Activated naive CD8-positive, alpha-beta T cell treated with anti-CD3 and anti-CD28 coated beads for 36 hours (primary cell): ENCODE results near the gene ACOX2. TPM values are rescaled to one million over a fixed set of nuclear protein-coding genes. Genes with fewer than 3 reads are reported as not detected.

Experiments used
- DNase-seq: peaks from one replicate; pipeline ENCODE4 v3.0.0; 2021
- H3K27ac Mint-ChIP-seq: one replicate; pipeline ENCODE4 v1.8.0; 2022; ENCODE audit warnings: mild to moderate bottlenecking, moderate library complexity, mixed read lengths
- H3K27me3 Mint-ChIP-seq: one replicate; pipeline ENCODE4 v1.8.0; 2022; ENCODE audit warnings: mild to moderate bottlenecking, mixed read lengths
- H3K36me3 Mint-ChIP-seq: one replicate; pipeline ENCODE4 v1.8.0; 2021; ENCODE audit warnings: mild to moderate bottlenecking, mixed read lengths
- H3K4me1 Mint-ChIP-seq: one replicate; pipeline ENCODE4 v1.8.0; 2021; ENCODE audit warnings: mixed read lengths
- H3K4me3 Mint-ChIP-seq: one replicate; pipeline ENCODE4 v1.8.0; 2022; ENCODE audit warnings: mild to moderate bottlenecking, moderate library complexity, mixed read lengths
- H3K9me3 Mint-ChIP-seq: one replicate; pipeline ENCODE4 v1.8.0; 2022; ENCODE audit warnings: mixed read lengths
- total RNA-seq, 2 experiments: library from RNA; stranded (reverse); gene quantifications; one replicate each; pipeline ENCODE4 v1.2.3, GENCODE V29; 2021

The ACOX2 gene
- not detected for total RNA-seq

DNA sequence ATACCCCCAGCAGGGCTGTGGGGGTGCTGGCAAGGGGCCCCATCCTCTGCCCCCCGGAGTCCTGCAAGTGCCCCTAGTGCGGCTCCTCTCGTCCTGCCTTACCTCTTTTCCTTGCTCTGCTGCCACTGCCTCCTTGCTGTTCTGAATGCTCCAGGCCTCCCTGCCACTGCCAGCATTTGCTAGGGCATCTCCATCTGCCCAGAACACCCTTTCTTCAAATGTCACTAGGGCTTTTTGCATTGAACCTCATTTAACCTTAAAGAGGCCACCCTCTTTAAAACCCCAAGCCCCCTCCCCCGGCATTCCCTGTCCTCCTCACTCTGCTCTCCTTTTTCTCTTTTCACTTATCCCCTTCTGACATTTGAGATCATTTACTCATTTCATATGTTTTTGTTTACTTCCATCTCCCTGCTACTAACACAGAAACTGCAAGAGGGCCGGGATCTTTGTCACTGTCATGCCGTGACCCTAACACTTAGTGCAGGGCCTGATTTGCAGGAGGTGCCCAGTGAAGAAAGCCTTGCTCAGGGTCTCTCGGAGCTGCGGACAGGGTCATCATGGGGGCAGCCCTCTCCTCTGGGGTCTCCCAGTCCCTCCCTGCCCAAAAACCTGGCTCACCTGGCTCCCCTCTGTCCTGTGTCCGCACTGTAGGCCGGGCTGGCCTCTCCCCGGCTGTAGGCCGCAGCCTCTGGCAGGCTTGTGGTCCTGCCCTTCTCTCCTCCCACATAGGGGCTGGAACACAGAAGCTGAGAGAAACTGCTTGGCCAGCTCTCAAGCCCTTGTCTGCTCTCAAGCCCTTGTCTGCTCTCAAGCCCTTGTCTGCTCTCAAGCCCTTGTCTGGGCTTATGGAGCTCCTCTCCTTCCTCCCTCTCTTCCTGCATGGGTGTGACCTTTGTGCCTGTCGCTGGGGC lies at the start of gene ACOX2:
TSS of gene ACOX2 (minus strand) at position 690 of the 911 bp plus-strand sequence. CDS start 2,084 bp downstream, outside the sequence.
- no peak within 1 kb of the TSS for H3K27ac Mint-ChIP-seq

DNA sequence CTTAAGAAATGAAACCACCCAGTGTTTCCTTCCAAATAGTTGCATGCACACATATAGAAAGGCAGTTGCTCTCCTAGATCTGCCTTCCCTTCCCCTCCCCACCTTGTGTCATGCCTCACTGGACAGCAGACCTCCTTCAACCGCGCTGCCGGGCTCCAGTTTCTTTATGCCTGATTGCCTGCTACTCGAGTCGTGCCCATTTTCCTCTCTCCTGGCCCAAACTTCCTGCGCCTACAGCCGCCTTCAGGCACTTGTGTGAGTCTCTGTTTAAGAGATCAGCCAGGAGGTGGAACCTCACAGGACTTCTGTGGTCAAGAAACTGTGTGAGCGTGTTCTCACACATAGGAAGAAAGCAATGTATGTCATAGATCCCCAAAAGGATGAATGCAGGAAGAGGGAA lies 49.0 kb upstream of the ACOX2 start:
- peaks cover 62% of the 10 kb centered on the region for H3K27me3 Mint-ChIP-seq

More for the DNA sequence above, at the start of gene ACOX2:
- Mint-ChIP-seq H3K27me3 (no peaks in the 10 kb centered on the region), H3K9me3 (no peaks in the 10 kb centered on the region), H3K4me1 (peaks cover 14% of the 10 kb centered on the region), H3K36me3 (no peaks in the 10 kb centered on the region), H3K4me3 (no peak within 1 kb of the TSS)
- DNase-seq, result no peak

DNA sequence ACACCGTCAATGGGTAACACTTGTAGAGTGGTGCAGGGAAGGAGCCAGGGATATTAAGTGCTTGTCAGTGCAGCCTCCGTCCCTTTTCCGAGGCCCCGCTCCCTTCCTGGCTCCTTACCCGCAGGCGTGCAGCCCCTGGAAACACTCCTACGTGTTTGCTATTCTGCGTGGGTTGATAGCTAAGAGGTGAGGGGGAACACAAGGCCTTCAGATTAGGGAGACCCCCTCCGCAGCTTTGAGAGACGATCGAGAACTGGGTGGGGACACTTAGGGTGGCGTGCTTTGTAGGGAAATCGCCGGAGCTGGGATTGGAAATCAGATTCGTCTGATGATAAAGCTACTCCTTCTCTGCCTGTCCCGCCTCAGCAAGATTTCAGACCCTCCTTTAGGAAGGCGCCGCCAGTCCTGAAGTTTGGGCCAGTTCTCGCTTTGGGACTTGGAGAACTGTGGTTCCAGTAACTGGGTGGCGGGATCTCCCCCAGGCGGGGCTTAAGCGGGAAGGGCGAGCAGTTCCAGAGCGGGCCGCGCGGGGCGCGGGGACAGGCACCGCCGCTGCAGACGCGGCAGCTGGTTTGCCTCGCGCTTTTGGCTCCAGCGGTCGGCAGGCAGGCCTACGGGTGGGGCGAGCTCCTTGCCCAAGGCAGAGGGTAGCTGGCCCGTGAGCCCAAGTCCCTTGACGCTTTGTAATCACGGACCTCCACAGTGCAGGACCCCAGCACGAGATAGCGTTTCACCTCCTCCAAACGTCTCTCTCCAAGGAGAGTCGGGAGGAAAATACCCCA lies 48.2 kb upstream of the ACOX2 start:
- Mint-ChIP-seq H3K27me3 (peaks cover 61% of the 10 kb centered on the region), H3K27ac (peak overlapping the region; percentile 22), H3K9me3 (peaks cover 2% of the 10 kb centered on the region), H3K36me3 (peaks cover 4% of the 10 kb centered on the region), H3K4me1 (peaks cover 21% of the 10 kb centered on the region), H3K4me3 (peak overlapping the region; percentile 76)
- peak; percentile 67 for DNase-seq

More for the DNA sequence above, 49.0 kb upstream of the ACOX2 start:
- Mint-ChIP-seq H3K27ac (no peak overlapping the region), H3K4me3 (peak overlapping the region; percentile 76), H3K9me3 (peaks cover 2% of the 10 kb centered on the region), H3K36me3 (peaks cover 4% of the 10 kb centered on the region), H3K4me1 (peaks cover 21% of the 10 kb centered on the region)
- no peak for DNase-seq

DNA sequence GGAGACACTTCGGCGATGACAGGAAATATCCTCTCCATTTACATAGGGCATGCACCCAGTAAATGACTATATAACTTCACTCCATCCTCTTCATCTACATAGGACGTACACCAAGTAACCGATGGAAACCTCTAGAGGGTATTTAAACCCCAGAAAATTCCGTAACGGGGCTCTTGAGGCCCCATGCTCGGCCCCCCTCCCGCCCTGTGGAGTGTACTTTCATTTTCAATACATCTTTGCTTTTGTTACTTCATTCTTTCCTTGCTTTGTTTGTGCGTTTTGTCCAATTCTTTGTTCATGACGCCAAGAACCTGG lies 47.7 kb upstream of the ACOX2 start:
- peaks cover 21% of the 10 kb centered on the region for H3K4me1 Mint-ChIP-seq
- peaks cover 58% of the 10 kb centered on the region for H3K27me3 Mint-ChIP-seq
- H3K27ac Mint-ChIP-seq, result no peak overlapping the region
- peak overlapping the region; percentile 76 for H3K4me3 Mint-ChIP-seq
- H3K9me3 Mint-ChIP-seq, result peaks cover 2% of the 10 kb centered on the region
- peak; percentile 16 for DNase-seq
- H3K36me3 Mint-ChIP-seq, result peaks cover 4% of the 10 kb centered on the region

DNA sequence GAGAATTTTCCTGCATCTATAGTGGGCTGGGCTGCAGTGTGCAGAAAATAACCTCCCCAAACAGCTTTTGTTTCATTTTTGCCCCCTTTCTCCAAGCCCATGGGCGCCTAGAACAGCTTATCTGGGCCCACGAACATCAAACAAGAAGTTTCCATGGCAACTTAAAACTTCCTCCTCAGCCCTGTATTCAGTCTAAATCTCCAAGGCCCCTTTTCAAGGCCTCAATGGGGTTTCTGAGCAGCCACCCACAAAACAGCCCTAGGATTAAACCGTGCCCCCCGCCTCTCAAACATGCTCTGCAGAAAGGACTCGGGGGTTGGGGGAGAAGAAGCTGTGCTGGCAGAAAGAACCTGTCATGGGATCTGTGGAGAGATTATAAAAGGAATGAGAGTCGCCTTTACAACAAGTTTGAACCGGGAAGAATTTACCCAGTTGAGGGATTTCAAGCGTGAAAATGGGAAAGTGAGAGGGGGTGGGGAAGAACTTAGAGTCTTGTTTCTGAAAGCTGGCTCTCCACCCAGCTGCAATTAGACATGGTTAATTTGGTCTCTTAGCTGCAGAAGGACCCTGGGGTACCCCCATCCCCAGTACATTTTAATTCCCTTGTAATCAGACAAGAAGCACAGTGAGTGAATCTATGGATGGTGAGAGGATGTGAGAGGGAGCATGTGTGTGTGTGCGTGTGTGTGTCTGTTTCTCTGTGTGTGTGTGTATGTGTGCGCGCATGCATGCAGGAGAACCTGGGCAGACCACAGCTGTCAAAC lies 44.5 kb upstream of the ACOX2 start:
- Mint-ChIP-seq H3K9me3 (peaks cover 2% of the 10 kb centered on the region), H3K36me3 (peaks cover 4% of the 10 kb centered on the region), H3K4me3 (no peak overlapping the region), H3K27me3 (peaks cover 40% of the 10 kb centered on the region), H3K27ac (no peak overlapping the region), H3K4me1 (peaks cover 20% of the 10 kb centered on the region)
- DNase-seq, result no peak

DNA sequence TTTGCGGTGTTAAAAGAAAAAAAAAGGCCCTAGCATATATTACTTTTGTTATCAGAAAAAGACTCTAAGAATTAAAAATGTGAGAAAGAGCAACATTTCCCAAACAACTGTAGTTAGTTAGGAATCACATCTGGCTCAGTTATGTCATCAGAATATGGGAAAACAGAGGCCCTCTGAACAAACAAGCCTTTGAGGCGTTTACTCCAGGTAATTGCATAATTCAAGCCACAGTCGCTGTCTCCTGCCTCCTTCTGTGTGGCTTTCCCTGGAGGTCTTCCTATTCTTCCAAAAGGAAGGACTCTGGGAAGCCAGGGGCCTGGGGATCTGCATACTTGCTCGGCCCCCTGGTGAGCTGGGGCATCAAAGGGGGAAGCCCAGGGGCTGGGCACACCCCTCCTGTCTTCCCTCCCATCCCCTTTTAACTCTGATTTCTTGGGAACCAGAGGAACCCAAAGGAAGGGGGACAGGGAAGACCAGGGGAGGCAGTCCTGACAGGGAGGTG lies 43.9 kb upstream of the ACOX2 start:
- peaks cover 33% of the 10 kb centered on the region for H3K27me3 Mint-ChIP-seq
- H3K4me3 Mint-ChIP-seq, result no peak overlapping the region
- DNase-seq, result no peak
- peaks cover 15% of the 10 kb centered on the region for H3K4me1 Mint-ChIP-seq
- H3K36me3 Mint-ChIP-seq, result peaks cover under 1% of the 10 kb centered on the region
- no peak overlapping the region for H3K27ac Mint-ChIP-seq
- H3K9me3 Mint-ChIP-seq, result no peaks in the 10 kb centered on the region

DNA sequence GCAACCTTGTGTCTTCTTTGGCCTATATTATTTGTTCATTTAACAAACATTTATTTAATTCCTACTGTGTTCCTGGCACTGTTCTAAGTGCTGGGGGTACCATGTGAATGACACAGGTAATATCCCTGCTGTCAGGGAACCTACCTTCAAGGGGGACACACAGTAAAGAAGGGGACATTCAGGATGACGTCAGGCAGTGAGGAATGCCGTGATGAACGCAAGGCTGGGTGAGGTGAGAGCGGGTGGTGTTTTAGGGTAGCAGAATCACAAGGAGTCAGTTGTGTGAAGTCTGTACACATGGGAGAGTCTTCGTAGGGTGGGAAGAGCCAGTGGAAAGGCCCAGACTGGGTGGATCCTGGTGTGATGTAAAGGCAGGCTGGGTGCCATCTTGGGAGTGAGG lies 41.9 kb upstream of the ACOX2 start:
- H3K27ac Mint-ChIP-seq, result no peak overlapping the region
- H3K4me3 Mint-ChIP-seq, result no peak overlapping the region
- no peaks in the 10 kb centered on the region for H3K9me3 Mint-ChIP-seq
- no peak for DNase-seq
- peaks cover 7% of the 10 kb centered on the region for H3K4me1 Mint-ChIP-seq
- H3K36me3 Mint-ChIP-seq, result no peaks in the 10 kb centered on the region
- peaks cover 13% of the 10 kb centered on the region for H3K27me3 Mint-ChIP-seq

DNA sequence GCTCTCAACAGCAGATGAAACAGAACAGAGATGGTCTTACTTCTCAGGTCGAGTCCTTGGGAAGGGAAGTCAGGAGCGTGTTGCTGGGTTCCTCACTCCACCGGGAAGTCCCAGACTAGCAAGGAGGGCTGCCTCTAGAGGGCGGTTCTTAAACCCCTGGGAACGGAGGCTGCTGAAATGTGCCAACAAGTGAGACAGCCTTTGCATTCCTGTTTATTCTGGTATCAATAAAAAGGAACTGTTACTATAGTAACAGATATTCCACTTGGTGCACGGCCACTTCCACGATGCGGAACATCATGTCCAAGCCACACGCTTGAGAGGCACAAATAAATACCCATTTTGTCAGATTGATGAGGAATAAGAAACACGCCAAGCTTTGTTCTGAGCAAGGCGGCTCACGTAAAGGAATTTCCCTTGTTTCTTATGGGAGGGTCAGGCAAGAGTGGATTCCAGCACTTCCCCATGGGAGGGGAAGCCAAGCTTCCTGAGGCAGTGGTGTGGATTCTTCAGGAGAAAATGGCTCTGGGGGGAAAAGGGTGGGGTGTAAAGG lies 40.4 kb upstream of the ACOX2 start, which contains the start of gene FAM107A:
TSS of gene FAM107A (minus strand) at position 123 of the 553 bp plus-strand sequence. CDS start 7,531 bp downstream, outside the sequence.
- no peak within 1 kb of the TSS for H3K27ac Mint-ChIP-seq
- no peak within 1 kb of the TSS for H3K4me3 Mint-ChIP-seq
- no peaks in the 10 kb centered on the region for H3K36me3 Mint-ChIP-seq
- peaks cover 7% of the 10 kb centered on the region for H3K27me3 Mint-ChIP-seq
- no peaks in the 10 kb centered on the region for H3K9me3 Mint-ChIP-seq
- peaks cover 7% of the 10 kb centered on the region for H3K4me1 Mint-ChIP-seq
- DNase-seq, result no peak

DNA sequence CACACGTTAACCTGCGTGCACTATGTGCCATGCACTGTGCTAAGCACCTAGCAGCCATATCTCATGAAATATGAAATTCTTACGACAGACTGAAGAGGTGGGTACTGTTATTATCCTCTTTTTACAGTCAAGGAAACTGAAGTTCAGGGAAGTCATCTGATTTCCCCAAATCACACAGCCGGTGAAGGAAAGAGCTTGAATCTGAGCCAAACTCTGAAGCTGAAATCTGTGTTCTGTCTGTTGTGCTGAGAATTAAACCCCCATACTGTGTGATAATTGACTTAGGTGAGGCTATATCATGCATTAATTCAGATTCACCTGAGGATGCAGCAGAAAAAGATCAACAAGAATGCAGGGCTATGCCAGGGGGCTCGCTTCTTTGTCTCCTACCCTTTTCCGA lies 39.7 kb upstream of the ACOX2 start:
- H3K27me3 Mint-ChIP-seq, result peaks cover 1% of the 10 kb centered on the region
- peaks cover 5% of the 10 kb centered on the region for H3K4me1 Mint-ChIP-seq
- no peak overlapping the region for H3K4me3 Mint-ChIP-seq
- no peaks in the 10 kb centered on the region for H3K9me3 Mint-ChIP-seq
- no peaks in the 10 kb centered on the region for H3K36me3 Mint-ChIP-seq
- no peak overlapping the region for H3K27ac Mint-ChIP-seq
- DNase-seq, result no peak

DNA sequence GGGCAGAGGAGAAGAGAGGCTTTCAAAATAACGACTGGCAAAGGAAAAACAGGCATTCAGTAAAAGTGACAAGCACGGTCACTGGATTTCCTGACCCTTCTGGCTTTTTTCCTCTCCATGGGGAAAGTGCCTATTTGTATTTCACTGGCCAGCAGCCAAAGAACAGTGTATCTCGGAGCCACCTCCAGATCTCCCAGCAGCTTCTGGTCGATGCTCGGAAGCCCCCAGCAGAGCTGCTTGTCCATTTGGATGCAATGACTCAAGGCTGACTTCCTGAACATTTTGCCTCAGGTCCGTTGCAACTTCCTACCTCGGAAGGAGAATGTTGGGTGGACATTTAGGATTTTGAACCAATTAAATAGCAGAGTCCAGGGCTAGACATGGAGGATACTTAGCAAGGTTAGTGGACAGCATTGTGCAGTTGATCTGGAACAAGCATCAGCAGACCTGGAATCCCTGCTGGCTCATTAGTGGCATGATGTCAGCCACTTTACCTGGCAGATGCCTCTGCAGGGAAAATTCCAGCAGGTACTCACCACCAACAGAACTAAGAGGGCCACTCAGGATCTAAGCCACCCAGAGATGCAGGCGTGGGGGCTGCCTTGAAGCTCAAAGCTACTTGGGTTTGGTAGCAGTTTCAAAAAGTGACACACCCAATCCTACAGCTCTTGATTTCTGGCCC lies 39.1 kb upstream of the ACOX2 start:
- Mint-ChIP-seq H3K4me3 (no peak overlapping the region), H3K9me3 (no peaks in the 10 kb centered on the region), H3K4me1 (no peaks in the 10 kb centered on the region), H3K36me3 (no peaks in the 10 kb centered on the region), H3K27me3 (no peaks in the 10 kb centered on the region), H3K27ac (no peak overlapping the region)
- DNase-seq, result no peak

DNA sequence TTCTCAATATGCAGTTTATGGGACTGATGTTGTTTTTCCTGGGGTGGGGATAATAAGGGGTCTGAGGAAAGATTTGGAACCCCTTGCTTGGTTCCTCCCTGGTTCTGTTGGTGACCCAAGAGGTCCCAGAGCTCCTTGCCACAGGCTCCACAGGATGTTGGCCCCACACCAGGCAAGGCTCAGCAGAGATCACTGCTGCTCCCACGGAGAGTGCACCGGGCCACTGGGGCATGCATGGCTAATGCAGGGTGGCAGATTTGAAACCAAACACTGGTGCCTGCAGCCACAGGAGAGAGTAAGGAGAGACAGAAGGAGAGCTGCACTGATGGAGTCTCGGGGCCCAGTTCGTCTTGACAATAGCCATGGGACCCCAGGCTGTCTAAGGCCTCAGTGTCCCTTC lies 37.7 kb upstream of the ACOX2 start:
- Mint-ChIP-seq H3K4me1 (no peaks in the 10 kb centered on the region), H3K27me3 (no peaks in the 10 kb centered on the region), H3K27ac (no peak overlapping the region), H3K36me3 (no peaks in the 10 kb centered on the region), H3K4me3 (no peak overlapping the region), H3K9me3 (no peaks in the 10 kb centered on the region)
- no peak for DNase-seq

DNA sequence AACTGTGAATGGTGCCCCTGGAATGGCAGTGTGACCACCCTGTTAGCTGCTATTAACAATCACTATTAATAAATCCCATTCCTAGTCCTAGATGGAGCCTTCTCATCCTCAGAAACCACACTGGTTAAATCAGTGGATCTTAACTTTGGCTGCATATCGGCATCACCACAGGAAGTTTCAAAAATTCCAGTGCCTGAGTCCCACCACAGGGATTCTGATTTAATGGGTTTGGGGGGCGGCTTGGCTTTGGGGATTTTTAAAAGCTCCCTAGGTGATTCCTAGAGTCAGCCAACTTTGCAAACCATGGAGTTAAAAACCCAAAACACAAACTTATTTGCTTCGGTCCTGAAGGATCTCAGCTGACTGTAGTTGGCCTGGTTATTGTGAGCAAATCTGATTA lies 37.1 kb upstream of the ACOX2 start:
- Mint-ChIP-seq H3K27me3 (no peaks in the 10 kb centered on the region), H3K4me1 (no peaks in the 10 kb centered on the region), H3K9me3 (no peaks in the 10 kb centered on the region), H3K4me3 (no peak overlapping the region), H3K27ac (no peak overlapping the region), H3K36me3 (no peaks in the 10 kb centered on the region)
- no peak for DNase-seq

DNA sequence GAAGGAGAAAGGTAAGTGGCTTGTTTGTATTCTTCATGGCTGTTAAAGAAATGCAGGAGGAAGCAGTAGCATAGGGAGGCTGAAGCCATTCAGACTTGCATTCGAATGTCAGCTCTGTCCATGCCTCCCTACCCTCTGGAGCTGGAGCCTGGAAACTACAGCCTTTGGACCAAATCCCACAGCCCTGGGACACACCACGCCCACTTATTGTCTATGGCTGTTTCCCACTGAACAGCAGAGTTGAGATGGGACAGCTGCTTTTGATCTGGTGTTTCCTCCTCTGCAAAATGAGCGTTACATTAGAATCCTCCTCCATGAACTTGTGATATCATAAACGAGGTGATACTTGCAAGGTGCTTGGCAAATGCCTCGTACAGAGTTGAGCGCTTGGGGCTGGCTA lies 36.6 kb upstream of the ACOX2 start:
- Mint-ChIP-seq H3K27ac (no peak overlapping the region), H3K27me3 (no peaks in the 10 kb centered on the region), H3K36me3 (no peaks in the 10 kb centered on the region), H3K4me1 (peaks cover 4% of the 10 kb centered on the region), H3K9me3 (no peaks in the 10 kb centered on the region), H3K4me3 (no peak overlapping the region)
- no peak for DNase-seq

DNA sequence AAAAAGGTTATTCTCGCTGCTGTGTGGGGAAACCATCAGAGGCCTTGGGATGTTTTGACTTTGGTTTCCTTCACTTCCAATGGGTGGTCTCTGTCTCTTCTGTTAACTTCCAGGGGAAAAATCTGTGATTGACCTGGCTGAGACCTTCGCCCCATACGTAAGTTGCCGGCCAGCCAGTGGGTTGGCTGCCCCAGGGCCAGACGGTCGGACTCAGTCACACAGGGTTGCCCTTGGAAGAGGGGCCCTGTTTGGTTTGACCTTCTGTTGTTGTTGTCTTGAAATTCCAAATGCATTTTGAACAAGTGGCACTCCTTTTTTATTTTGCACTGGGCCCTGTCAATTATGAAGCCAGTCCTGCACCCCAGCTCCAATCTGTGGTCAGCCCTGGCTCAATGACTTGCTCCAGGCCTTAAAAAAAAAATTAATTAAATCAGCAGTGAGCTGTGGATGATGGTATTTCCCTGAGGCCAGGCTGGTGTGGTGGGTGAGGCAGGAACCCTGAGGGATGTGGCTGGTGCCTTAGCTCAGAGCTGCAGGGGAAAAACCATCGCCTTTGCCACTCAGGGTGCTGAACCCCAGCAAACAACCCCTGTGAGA lies 35.7 kb upstream of the ACOX2 start:
- Mint-ChIP-seq H3K27ac (no peak overlapping the region), H3K36me3 (no peaks in the 10 kb centered on the region), H3K4me1 (peaks cover 5% of the 10 kb centered on the region), H3K4me3 (no peak overlapping the region), H3K27me3 (no peaks in the 10 kb centered on the region), H3K9me3 (no peaks in the 10 kb centered on the region)
- no peak for DNase-seq
